ENCODE measurements around the gene MLXIP.

Gene MLXIP

GRCh38 chr12:122080149-122081082, 1.9 kb downstream of the MLXIP start:
- H3K9me3 ChIP-seq (ENCODE audit: control insufficient read depth, insufficient read depth, low read depth, low read length) = no peaks in the 10 kb centered on the region
- H3K27ac ChIP-seq (ENCODE audit: extremely low read depth, low read depth, low read length) = no peak overlapping the region
- peak overlapping the region; percentile 74 for H3K4me3 ChIP-seq (ENCODE audit: low read depth, low read length)
- TF ChIP-seq ZNF600 (tag by site-specific recombination; IDR thresholded peaks at IDR 0.05) = peak; percentile 29; the same call in 1 of the 2 replicates
- no peak for TF ChIP-seq ZNF114 (tag by site-specific recombination; IDR thresholded peaks at IDR 0.05)
- TF ChIP-seq ZSCAN23 (tag by site-specific recombination; IDR thresholded peaks at IDR 0.05) = no peak
- no peak for TF ChIP-seq ZNF521 (tag by site-specific recombination; IDR thresholded peaks at IDR 0.05)
- no peak for TF ChIP-seq GLI4 (tag by site-specific recombination; IDR thresholded peaks at IDR 0.05)
- TF ChIP-seq ZNF394 (tag by site-specific recombination; IDR thresholded peaks at IDR 0.05; ENCODE audit: borderline replicate concordance) = no peak
- no peak for TF ChIP-seq ZNF555 (tag by site-specific recombination; conservative IDR thresholded peaks at IDR 0.05)
- TF ChIP-seq GFI1B (tag by site-specific recombination; IDR thresholded peaks at IDR 0.05) = no peak
- no peak for TF ChIP-seq GLIS1 (tag by site-specific recombination; IDR thresholded peaks at IDR 0.05)
- TF ChIP-seq, protein P1, sequence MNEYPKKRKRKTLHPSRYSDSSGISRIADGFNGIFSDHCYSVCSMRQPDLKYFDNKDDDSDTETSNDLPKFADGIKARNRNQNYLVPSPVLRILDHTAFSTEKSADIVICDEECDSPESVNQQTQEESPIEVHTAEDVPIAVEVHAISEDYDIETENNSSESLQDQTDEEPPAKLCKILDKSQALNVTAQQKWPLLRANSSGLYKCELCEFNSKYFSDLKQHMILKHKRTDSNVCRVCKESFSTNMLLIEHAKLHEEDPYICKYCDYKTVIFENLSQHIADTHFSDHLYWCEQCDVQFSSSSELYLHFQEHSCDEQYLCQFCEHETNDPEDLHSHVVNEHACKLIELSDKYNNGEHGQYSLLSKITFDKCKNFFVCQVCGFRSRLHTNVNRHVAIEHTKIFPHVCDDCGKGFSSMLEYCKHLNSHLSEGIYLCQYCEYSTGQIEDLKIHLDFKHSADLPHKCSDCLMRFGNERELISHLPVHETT (tag by site-specific recombination; IDR thresholded peaks at IDR 0.05) = no peak
- TF ChIP-seq BCL11A (tag by site-specific recombination; IDR thresholded peaks at IDR 0.05; ENCODE audit: low read depth) = no peak
- TF ChIP-seq SP2 (tag by site-specific recombination; IDR thresholded peaks at IDR 0.05) = no peak
- 0 out of 2 replicates have a peak, but pooled peaks have one; percentile 12 for TF ChIP-seq ZBTB8A (tag by site-specific recombination; IDR thresholded peaks at IDR 0.05)
- TF ChIP-seq ZNF10 (tag by site-specific recombination; IDR thresholded peaks at IDR 0.05) = no peak; the same call in 1 of the 2 replicates
- TF ChIP-seq, protein P2, sequence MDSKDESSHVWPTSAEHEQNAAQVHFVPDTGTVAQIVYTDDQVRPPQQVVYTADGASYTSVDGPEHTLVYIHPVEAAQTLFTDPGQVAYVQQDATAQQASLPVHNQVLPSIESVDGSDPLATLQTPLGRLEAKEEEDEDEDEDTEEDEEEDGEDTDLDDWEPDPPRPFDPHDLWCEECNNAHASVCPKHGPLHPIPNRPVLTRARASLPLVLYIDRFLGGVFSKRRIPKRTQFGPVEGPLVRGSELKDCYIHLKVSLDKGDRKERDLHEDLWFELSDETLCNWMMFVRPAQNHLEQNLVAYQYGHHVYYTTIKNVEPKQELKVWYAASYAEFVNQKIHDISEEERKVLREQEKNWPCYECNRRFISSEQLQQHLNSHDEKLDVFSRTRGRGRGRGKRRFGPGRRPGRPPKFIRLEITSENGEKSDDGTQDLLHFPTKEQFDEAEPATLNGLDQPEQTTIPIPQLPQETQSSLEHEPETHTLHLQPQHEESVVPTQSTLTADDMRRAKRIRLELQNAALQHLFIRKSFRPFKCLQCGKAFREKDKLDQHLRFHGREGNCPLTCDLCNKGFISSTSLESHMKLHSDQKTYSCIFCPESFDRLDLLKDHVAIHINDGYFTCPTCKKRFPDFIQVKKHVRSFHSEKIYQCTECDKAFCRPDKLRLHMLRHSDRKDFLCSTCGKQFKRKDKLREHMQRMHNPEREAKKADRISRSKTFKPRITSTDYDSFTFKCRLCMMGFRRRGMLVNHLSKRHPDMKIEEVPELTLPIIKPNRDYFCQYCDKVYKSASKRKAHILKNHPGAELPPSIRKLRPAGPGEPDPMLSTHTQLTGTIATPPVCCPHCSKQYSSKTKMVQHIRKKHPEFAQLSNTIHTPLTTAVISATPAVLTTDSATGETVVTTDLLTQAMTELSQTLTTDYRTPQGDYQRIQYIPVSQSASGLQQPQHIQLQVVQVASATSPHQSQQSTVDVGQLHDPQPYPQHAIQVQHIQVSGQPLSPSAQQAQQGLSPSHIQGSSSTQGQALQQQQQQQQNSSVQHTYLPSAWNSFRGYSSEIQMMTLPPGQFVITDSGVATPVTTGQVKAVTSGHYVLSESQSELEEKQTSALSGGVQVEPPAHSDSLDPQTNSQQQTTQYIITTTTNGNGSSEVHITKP (tag by site-specific recombination; IDR thresholded peaks at IDR 0.05) = peak; percentile 98
- no peak for TF ChIP-seq ZNF529 (tag by site-specific recombination; IDR thresholded peaks at IDR 0.05; ENCODE audit: insufficient replicate concordance)
- TF ChIP-seq ZBTB48 (tag by site-specific recombination; IDR thresholded peaks at IDR 0.05) = 0 out of 2 replicates have a peak, but pooled peaks have one; percentile 16
- TF ChIP-seq ZNF596 (tag by site-specific recombination; IDR thresholded peaks at IDR 0.05) = no peak
- TF ChIP-seq ZNF664 (tag by site-specific recombination; IDR thresholded peaks at IDR 0.05) = no peak
- 0 out of 2 replicates have a peak, but pooled peaks have one; percentile 33 for TF ChIP-seq PATZ1 (tag by site-specific recombination; IDR thresholded peaks at IDR 0.05)
- peaks cover 0 to 20% of the 10 kb centered on the region in 2 experiments; a peak in 2 of 3 replicates for H3K36me3 ChIP-seq (ENCODE audit: control insufficient read depth in 2 of 2, insufficient read depth in 1 of 2, low read length in 2 of 2)
- CTCF ChIA-PET = interaction anchor here (0.6 to 2.5 kb wide), 8 partner anchors 9 to 52 kb away, joined by 3 to 16 read pairs (median 4); no protein-coding TSS in a partner anchor
- POLR2A ChIA-PET = interaction anchor here (0.6 to 1.4 kb wide), 6 partner anchors 8 to 31 kb away, joined by 3 to 7 read pairs (median 4); no protein-coding TSS in a partner anchor
- H3K4me1 ChIP-seq (ENCODE audit: control insufficient read depth, insufficient read depth, low read length) = peaks cover 16% of the 10 kb centered on the region

All from HEK293 (cell line).